Mesothelial cell of epicardium (in vitro differentiated cells): ENCODE measurements around the gene SYT3. TPM values are rescaled to one million over a fixed set of nuclear protein-coding genes. Genes with fewer than 3 reads are reported as not detected.
"Not testable (repeated sequence)": the region's sequence is repeated elsewhere in the genome, so short reads cannot be mapped to it uniquely, and the experiment has no call there.

Experiments used
- DNase-seq, 2 experiments: peaks; one replicate each; pipeline ENCODE4 v3.0.0; 2021; ENCODE audit warnings: low spot score in 2 of 2; ENCODE audit not compliant: unreplicated experiment in 2 of 2
- H3K27ac Mint-ChIP-seq: 2 replicates; pipeline ENCODE4 v1.8.0; 2021; ENCODE audit warnings: mixed read lengths
- H3K27me3 Mint-ChIP-seq: 2 replicates; pipeline ENCODE4 v1.8.0; 2021; ENCODE audit warnings: low read depth, mixed read lengths
- H3K36me3 Mint-ChIP-seq: 2 replicates; pipeline ENCODE4 v1.8.0; 2021; ENCODE audit warnings: mixed read lengths
- H3K4me1 Mint-ChIP-seq: 2 replicates; pipeline ENCODE4 v1.8.0; 2021; ENCODE audit warnings: mixed read lengths
- H3K4me3 Mint-ChIP-seq: 2 replicates; pipeline ENCODE4 v1.8.0; 2021; ENCODE audit warnings: mild to moderate bottlenecking, moderate library complexity, mixed read lengths
- H3K9me3 Mint-ChIP-seq: 2 replicates; pipeline ENCODE4 v1.8.0; 2021; ENCODE audit warnings: mixed read lengths
- total RNA-seq: library from RNA; stranded (reverse); gene quantifications from 3 replicates; pipeline ENCODE4 v1.2.1, GENCODE V29; 2021
- TF ChIP-seq, protein P1 (sequence below): fragments of 200-600 bp; sonication (generic); IDR thresholded peaks from one replicate; pipeline ENCODE4 v1.5.0; 2021; ENCODE audit warnings: antibody characterized with exemption; ENCODE audit not compliant: unreplicated experiment

The SYT3 gene
- total RNA-seq, 1 donor from 2014 or later: 0.60 TPM

DNA sequence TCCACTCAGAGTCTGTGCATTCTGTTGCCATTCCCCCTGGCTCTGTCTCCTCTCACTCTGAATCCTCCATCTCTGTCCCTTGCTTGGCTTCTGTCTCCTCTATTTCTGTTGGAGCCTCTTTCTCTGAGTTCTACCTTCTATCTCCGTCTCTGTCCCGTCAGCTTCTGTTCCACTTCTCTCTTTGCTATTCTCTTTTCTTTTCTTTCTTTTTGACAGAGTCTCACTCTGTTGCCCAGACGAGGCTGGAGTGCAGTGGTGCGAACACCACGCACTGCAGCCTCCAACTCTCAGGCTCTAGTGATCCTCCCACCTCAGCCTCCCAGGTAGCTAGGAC, 37.6 kb downstream of the SYT3 start:
- DNase-seq: no peak
- Mint-ChIP-seq H3K4me3 (no peak overlapping the region), H3K27ac (no peak overlapping the region), H3K27me3 (peaks cover 67% of the 10 kb centered on the region), H3K36me3 (no peaks in the 10 kb centered on the region), H3K9me3 (no peaks in the 10 kb centered on the region), H3K4me1 (no peaks in the 10 kb centered on the region)
- TF ChIP-seq, protein P1, sequence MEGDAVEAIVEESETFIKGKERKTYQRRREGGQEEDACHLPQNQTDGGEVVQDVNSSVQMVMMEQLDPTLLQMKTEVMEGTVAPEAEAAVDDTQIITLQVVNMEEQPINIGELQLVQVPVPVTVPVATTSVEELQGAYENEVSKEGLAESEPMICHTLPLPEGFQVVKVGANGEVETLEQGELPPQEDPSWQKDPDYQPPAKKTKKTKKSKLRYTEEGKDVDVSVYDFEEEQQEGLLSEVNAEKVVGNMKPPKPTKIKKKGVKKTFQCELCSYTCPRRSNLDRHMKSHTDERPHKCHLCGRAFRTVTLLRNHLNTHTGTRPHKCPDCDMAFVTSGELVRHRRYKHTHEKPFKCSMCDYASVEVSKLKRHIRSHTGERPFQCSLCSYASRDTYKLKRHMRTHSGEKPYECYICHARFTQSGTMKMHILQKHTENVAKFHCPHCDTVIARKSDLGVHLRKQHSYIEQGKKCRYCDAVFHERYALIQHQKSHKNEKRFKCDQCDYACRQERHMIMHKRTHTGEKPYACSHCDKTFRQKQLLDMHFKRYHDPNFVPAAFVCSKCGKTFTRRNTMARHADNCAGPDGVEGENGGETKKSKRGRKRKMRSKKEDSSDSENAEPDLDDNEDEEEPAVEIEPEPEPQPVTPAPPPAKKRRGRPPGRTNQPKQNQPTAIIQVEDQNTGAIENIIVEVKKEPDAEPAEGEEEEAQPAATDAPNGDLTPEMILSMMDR: no peak

DNA sequence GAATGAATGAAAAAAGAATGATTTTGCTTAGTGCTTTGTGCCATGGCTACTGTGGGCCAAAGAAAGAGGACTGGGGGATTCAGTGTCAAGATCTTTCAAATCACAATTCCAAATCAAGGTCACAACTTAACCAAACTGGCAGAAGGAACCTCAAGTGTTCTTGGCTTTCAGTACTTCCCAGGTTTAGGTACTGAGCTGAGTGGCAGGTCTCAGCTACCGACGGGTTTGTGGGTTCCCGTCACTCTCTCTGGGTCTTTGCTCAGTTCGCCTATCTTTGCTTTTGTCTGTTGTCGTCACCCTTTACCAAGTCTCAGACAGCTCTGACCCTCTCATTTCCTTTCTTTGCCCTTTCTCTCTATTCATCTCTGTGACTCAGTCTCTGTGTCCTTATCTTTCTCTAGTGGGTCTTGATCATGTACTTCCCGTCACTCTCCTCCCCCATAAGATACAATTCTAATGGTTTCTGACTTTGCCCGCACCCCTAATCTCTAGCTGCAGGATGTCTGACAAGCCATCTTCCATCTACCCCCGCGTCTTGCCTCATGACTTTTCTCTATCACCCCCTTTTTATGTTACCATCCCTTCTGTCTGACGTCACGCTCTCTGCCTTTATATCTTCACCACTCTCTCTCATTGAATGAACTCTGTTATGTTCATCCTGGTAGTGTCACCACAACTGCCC, 38.1 kb downstream of the SYT3 start:
- Mint-ChIP-seq H3K9me3 (no peaks in the 10 kb centered on the region), H3K4me1 (no peaks in the 10 kb centered on the region), H3K36me3 (no peaks in the 10 kb centered on the region), H3K4me3 (no peak overlapping the region), H3K27me3 (peaks cover 63% of the 10 kb centered on the region), H3K27ac (no peak overlapping the region)
- TF ChIP-seq, protein P1: no peak
- DNase-seq: no peak

DNA sequence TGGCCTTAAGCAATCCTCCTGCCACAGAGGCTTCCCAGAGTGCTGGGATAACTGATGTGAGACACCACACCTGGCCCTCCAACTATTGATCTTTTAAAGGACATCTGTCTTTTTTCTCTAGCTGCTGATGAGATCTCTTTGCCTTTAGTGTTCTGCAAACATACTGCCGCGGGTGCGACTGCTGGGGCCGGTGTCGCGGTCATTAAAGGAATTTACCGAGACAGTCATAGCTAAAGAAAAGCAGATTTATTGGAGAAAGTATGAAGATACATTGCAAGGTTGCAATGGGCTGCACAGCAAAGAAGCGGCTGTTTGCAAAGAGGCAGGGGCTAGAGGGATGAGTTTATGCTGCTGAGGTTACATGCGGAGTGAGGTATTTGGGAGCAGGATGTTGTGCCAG, 40.3 kb downstream of the SYT3 start:
- Mint-ChIP-seq H3K9me3 (no peaks in the 10 kb centered on the region), H3K4me1 (no peaks in the 10 kb centered on the region), H3K36me3 (no peaks in the 10 kb centered on the region), H3K27me3 (peaks cover 53% of the 10 kb centered on the region), H3K4me3 (no peak overlapping the region), H3K27ac (no peak overlapping the region)
- DNase-seq: no peak
- TF ChIP-seq, protein P1: no peak

DNA sequence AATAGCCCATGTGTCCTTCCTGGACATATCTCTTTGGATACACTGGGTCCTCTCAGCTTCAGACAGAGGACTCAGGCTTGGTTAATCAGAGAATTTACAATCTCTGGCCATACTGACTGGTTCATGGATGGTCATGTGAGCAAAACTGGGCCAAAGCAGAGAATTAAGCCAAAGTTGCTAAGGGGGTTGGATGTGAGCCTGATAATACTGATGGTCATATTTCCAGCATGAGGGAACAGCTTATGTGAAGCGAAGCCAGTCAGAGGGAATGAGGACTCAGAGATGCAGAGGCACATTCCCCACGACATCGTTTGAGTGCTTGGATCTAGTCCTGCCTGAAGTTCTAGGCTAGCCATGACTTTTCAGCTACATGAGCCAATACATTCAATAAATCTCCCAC, 49.5 kb downstream of the SYT3 start:
- TF ChIP-seq, protein P1: no peak
- Mint-ChIP-seq H3K9me3 (no peaks in the 10 kb centered on the region), H3K36me3 (no peaks in the 10 kb centered on the region), H3K27me3 (peaks cover 44% of the 10 kb centered on the region), H3K4me3 (no peak overlapping the region), H3K27ac (no peak overlapping the region), H3K4me1 (no peaks in the 10 kb centered on the region)
- no peak for DNase-seq

DNA sequence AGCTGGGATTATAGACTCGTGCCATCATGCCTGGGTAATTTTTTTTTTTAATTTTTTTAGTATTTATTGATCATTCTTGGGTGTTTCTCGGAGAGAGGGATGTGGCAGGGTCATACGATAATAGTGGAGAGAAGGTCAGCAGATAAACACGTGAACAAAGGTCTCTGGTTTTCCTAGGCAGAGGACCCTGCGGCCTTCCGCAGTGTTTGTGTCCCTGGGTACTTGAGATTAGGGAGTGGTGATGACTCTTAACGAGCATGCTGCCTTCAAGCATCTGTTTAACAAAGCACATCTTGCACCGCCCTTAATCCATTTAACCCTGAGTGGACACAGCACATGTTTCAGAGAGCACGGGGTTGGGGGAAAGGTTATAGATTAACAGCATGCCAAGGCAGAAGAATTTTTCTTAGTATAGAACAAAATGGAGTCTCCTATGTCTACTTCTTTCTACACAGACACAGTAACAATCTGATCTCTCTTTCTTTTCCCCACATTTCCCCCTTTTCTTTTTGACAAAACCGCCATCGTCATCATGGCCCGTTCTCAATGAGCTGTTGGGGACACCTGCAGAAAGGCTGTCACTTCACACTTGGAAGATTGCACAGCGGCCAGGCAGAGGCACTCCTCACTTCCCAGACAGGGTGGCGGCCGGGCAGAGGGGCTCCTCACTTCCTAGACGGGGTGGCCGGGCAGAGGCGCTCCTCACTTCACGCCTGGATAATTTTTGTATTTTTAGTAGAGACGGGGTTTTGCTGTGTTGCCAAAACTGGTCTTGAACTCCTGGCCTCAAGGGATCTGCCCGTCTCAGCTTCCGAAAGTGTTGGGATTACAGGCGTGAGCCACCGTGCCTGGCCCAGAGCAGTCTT, 57.7 kb downstream of the SYT3 start:
- not testable (repeated sequence) for H3K36me3 Mint-ChIP-seq, H3K9me3 Mint-ChIP-seq, H3K4me1 Mint-ChIP-seq, H3K4me3 Mint-ChIP-seq, H3K27ac Mint-ChIP-seq, DNase-seq
- peaks cover 38% of the 10 kb centered on the region for H3K27me3 Mint-ChIP-seq

DNA sequence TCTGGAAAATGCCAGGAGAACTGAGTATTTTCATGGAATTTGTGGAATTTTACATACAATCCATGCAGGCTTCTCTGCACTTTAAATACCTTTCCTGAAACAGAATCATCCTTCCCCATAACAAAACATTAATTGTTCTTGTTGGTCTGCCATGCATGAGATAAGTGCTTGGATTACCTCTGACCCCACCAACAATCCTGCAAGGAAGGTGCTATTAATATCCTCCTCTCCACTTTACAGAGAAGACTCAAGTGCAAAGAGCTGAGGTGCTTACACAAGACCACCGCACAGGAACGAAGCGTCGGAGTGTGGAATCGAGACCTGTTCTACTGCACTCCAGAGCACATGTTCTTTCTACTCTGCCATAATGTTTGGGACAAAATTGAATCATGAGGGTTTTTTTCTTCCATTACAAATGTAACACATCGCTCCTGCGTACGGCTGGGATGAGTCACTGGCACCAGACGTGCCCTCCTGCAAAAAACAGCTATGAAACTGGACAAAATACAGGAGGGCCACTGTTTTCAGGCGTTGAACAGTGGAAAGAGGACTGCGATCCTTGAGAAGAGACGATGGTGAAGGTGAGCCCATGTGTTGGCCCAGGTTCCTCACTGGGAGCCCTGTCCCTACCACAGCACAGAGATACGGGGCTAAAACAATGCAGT, 58.6 kb downstream of the SYT3 start:
- Mint-ChIP-seq H3K36me3 (no peaks in the 10 kb centered on the region), H3K4me1 (no peaks in the 10 kb centered on the region), H3K9me3 (no peaks in the 10 kb centered on the region), H3K4me3 (no peak overlapping the region), H3K27me3 (peaks cover 37% of the 10 kb centered on the region), H3K27ac (no peak overlapping the region)
- TF ChIP-seq, protein P1: no peak
- no peak for DNase-seq
